ENCODE data around the gene SARNP. TPM values are rescaled to one million over a fixed set of nuclear protein-coding genes. Genes with fewer than 3 reads are reported as not detected.

Gene SARNP
- total RNA-seq, 1 donor from 2014 or later: 266 TPM

- H2AFZ ChIP-seq (replicated peaks): no peak overlapping the region
- H3F3A ChIP-seq (ENCODE audit: low read depth): peaks cover 5% of the 10 kb centered on the region
- no peaks in the 10 kb centered on the region for H3K9me3 ChIP-seq (ENCODE audit: low read depth)
- no peaks in the 10 kb centered on the region for H3K27me3 ChIP-seq
- H3K36me3 ChIP-seq: peaks cover 21% of the 10 kb centered on the region
- no peaks in the 10 kb centered on the region for H3K9me3 Mint-ChIP-seq
- DNase-seq (ENCODE audit: low spot score): no peak
- H3K4me1 ChIP-seq: no peaks in the 10 kb centered on the region
- H3K27me3 Mint-ChIP-seq (ENCODE audit: insufficient read depth, low read depth): peaks cover 3% of the 10 kb centered on the region
- no peak overlapping the region for H3K4me3 Mint-ChIP-seq
- H3K79me2 ChIP-seq (ENCODE audit: low read depth): peaks cover 23% of the 10 kb centered on the region
- H4K20me1 ChIP-seq (ENCODE audit: low read depth): peaks cover 7% of the 10 kb centered on the region
- no peak for TF ChIP-seq EZH2 (IDR thresholded peaks at IDR 0.05)
- no peak for TF ChIP-seq CTCF (IDR thresholded peaks at IDR 0.05)
- no peak for TF ChIP-seq EZH2phosphoT487 (IDR thresholded peaks at IDR 0.05)
- H3K4me3 ChIP-seq: no peak overlapping the region
- peaks cover 39% of the 10 kb centered on the region for H3K36me3 Mint-ChIP-seq
- H3K27ac Mint-ChIP-seq: no peak overlapping the region
- no peak overlapping the region for H3K9ac ChIP-seq
- H3K4me2 ChIP-seq: no peak overlapping the region
- H3K27ac ChIP-seq: no peak overlapping the region
- no peaks in the 10 kb centered on the region for H3K4me1 Mint-ChIP-seq
Observed at GRCh38 chr12:55780685-55781084, 36.8 kb downstream of the SARNP start.

- Mint-ChIP-seq H3K4me3 (no peak overlapping the region), H3K9me3 (no peaks in the 10 kb centered on the region), H3K4me1 (no peaks in the 10 kb centered on the region), H3K27ac (no peak overlapping the region), H3K27me3 (ENCODE audit: insufficient read depth, low read depth) (peaks cover 3% of the 10 kb centered on the region), H3K36me3 (peaks cover 30% of the 10 kb centered on the region)
- Histone ChIP-seq H2AFZ (replicated peaks) (no peak overlapping the region), H3K27me3 (no peaks in the 10 kb centered on the region), H3K9me3 (ENCODE audit: low read depth) (no peaks in the 10 kb centered on the region), H3F3A (ENCODE audit: low read depth) (peaks cover 5% of the 10 kb centered on the region), H3K79me2 (ENCODE audit: low read depth) (peaks cover 21% of the 10 kb centered on the region), H3K4me3 (no peak overlapping the region), H3K4me1 (no peaks in the 10 kb centered on the region), H3K27ac (peak overlapping the region; percentile 25), H3K9ac (no peak overlapping the region), H3K4me2 (no peak overlapping the region), H3K36me3 (peaks cover 19% of the 10 kb centered on the region), H4K20me1 (ENCODE audit: low read depth) (peaks cover 15% of the 10 kb centered on the region)
- DNase-seq (ENCODE audit: low spot score): no peak
- TF ChIP-seq EZH2phosphoT487 (IDR thresholded peaks at IDR 0.05): no peak
- TF ChIP-seq CTCF (IDR thresholded peaks at IDR 0.05): no peak
- no peak for TF ChIP-seq EZH2 (IDR thresholded peaks at IDR 0.05)
Observed at GRCh38 chr12:55777856-55778255, 39.7 kb downstream of the SARNP start.

- H3K27ac ChIP-seq: no peak overlapping the region
- H4K20me1 ChIP-seq (ENCODE audit: low read depth): peaks cover 31% of the 10 kb centered on the region
- no peak for TF ChIP-seq EZH2phosphoT487 (IDR thresholded peaks at IDR 0.05)
- no peak for TF ChIP-seq CTCF (IDR thresholded peaks at IDR 0.05)
- TF ChIP-seq EZH2 (IDR thresholded peaks at IDR 0.05): no peak
- no peak for DNase-seq (ENCODE audit: low spot score)
- H3K4me1 ChIP-seq: no peaks in the 10 kb centered on the region
- no peak overlapping the region for H2AFZ ChIP-seq (replicated peaks)
- H3K4me3 Mint-ChIP-seq: no peak overlapping the region
- H3K9ac ChIP-seq: no peak overlapping the region
- H3K9me3 Mint-ChIP-seq: no peaks in the 10 kb centered on the region
- H3K4me3 ChIP-seq: no peak overlapping the region
- H3K36me3 ChIP-seq: peaks cover 15% of the 10 kb centered on the region
- peaks cover 4% of the 10 kb centered on the region for H3F3A ChIP-seq (ENCODE audit: low read depth)
- H3K27ac Mint-ChIP-seq: no peak overlapping the region
- H3K27me3 ChIP-seq: no peaks in the 10 kb centered on the region
- peaks cover 2% of the 10 kb centered on the region for H3K4me1 Mint-ChIP-seq
- peaks cover 39% of the 10 kb centered on the region for H3K79me2 ChIP-seq (ENCODE audit: low read depth)
- H3K36me3 Mint-ChIP-seq: peaks cover 28% of the 10 kb centered on the region
- H3K9me3 ChIP-seq (ENCODE audit: low read depth): no peaks in the 10 kb centered on the region
- H3K27me3 Mint-ChIP-seq (ENCODE audit: insufficient read depth, low read depth): peaks cover 3% of the 10 kb centered on the region
- H3K4me2 ChIP-seq: no peak overlapping the region
Observed at GRCh38 chr12:55771736-55772135, 45.8 kb downstream of the SARNP start.
